K562 (cell line): Measurements from ENCODE around the gene COMMD8. TPM values are rescaled to one million over a fixed set of nuclear protein-coding genes. Genes with fewer than 3 reads are reported as not detected.

Experiments used
- ATAC-seq: fragments of 200-7000 bp; cut with Tn5 transposase; 3 replicates; pipeline ENCODE4 v1.9.1; 2020; ENCODE audit warnings: moderate library complexity
- BruUV-seq: library from RNA; stranded (reverse); fragments of 400-500 nt; replicated peaks from 2 replicates; lab custom pipeline; 2021; lab: Mats Ljungman, UMichigan
- CTCF ChIA-PET: fragments of 300-600 bp; formaldehyde crosslinking; extraction: SDS; loops from one replicate; lab custom pipeline; 2021; ENCODE audit warnings: low intra/inter-chr PET ratio; lab: Yijun Ruan, JAX
- POLR2A ChIA-PET: fragments of 300-600, 350-650 bp; sonication (Branson Sonifier 250); formaldehyde crosslinking; extraction: SDS; loops from one replicate; lab custom pipeline; 2021; ENCODE audit warnings: antibody characterized with exemption, inconsistent platforms; lab: Yijun Ruan, JAX
- DNase-seq, 4 experiments: peaks; one replicate each; pipeline versions ENCODE4 v3.0.0 to v3.0.0-alpha.2; 2011 to 2018; ENCODE audit warnings: low spot score in 3 of 4, mixed read lengths in 3 of 4; ENCODE audit errors: extremely low read depth in 1 of 4
- FAIRE-seq: peaks from 2 replicates; lab custom pipeline; 2011; peaks lifted over from hg19 to GRCh38; lab: Jason Lieb, UNC
- H2AFZ ChIP-seq: 2 replicates; pipeline ENCODE4 v1.6.0; 2011; ENCODE audit warnings: low read depth, low read length, control low read depth, inconsistent platforms
- H3K27ac ChIP-seq: fragments of 200-600 bp; 3 replicates; pipeline ENCODE4 v1.8.0; 2011; ENCODE audit warnings: low read depth, mild to moderate bottlenecking, control low read depth, inconsistent platforms, low read length, moderate library complexity, mixed read lengths; ENCODE audit errors: extremely low read depth
- H3K27me3 ChIP-seq, 2 experiments: fragments of 300-600 bp in 1 of 2; 2 replicates in 1 of 2; 3 replicates in 1 of 2; pipeline versions ENCODE4 v1.6.0 to v1.8.0; 2011; ENCODE audit warnings: inconsistent platforms in 2 of 2, low read length in 2 of 2, mild to moderate bottlenecking in 1 of 2, mixed read lengths in 1 of 2, moderate library complexity in 1 of 2; ENCODE audit not compliant: control insufficient read depth in 2 of 2, insufficient read depth in 2 of 2
- H3K36me3 ChIP-seq: fragments of 300-600 bp; 3 replicates; pipeline ENCODE4 v1.8.0; 2011; ENCODE audit warnings: mild to moderate bottlenecking, low read length, inconsistent platforms; ENCODE audit not compliant: control insufficient read depth, insufficient read depth
- H3K4me1 ChIP-seq, 2 experiments: fragments of 200-600 bp in 1 of 2; replicated peaks in 1 of 2; 2 replicates in 1 of 2; 3 replicates in 1 of 2; pipeline versions ENCODE4 v1.5.1 to v1.8.0; 2011; ENCODE audit warnings: inconsistent platforms in 2 of 2, low read length in 2 of 2, mild to moderate bottlenecking in 1 of 2, mixed read lengths in 1 of 2, moderate library complexity in 1 of 2; ENCODE audit not compliant: control insufficient read depth in 2 of 2, insufficient read depth in 2 of 2
- H3K4me2 ChIP-seq: 2 replicates; pipeline ENCODE4 v1.6.1; 2011; ENCODE audit warnings: low read length, control low read depth, inconsistent platforms, mixed read lengths; ENCODE audit not compliant: insufficient read depth
- H3K4me3 ChIP-seq: fragments of 200-600 bp; sonication (generic), shearing (Covaris generic); 2 replicates; pipeline ENCODE4 v1.5.1; 2016; ENCODE audit warnings: control low read depth, inconsistent platforms
- H3K79me2 ChIP-seq: fragments of 200-600 bp; 3 replicates; pipeline ENCODE4 v1.8.0; 2011; ENCODE audit warnings: low read length, inconsistent platforms; ENCODE audit not compliant: control insufficient read depth, insufficient read depth
- H3K9ac ChIP-seq, 2 experiments: 2 replicates each; pipeline versions ENCODE4 v1.6.0 to v1.6.1; 2011; ENCODE audit warnings: low read depth in 2 of 2, low read length in 2 of 2, control low read depth in 1 of 2, inconsistent platforms in 1 of 2, mild to moderate bottlenecking in 1 of 2, mixed read lengths in 1 of 2; ENCODE audit not compliant: insufficient read depth in 1 of 2
- H3K9me1 ChIP-seq: one replicate; pipeline ENCODE4 v1.6.0; 2011; ENCODE audit warnings: inconsistent platforms, mild to moderate bottlenecking, low read length, moderate library complexity; ENCODE audit not compliant: control insufficient read depth, insufficient read depth
- H3K9me3 ChIP-seq: replicated peaks from 2 replicates; pipeline ENCODE4 v1.5.1; 2011; ENCODE audit warnings: low read depth, low read length, inconsistent platforms; ENCODE audit not compliant: control insufficient read depth, insufficient read depth
- H4K20me1 ChIP-seq: replicated peaks from 2 replicates; pipeline ENCODE4 v1.6.1; 2011; ENCODE audit warnings: low read length, inconsistent platforms, mixed read lengths; ENCODE audit not compliant: control insufficient read depth, insufficient read depth
- ELF2 ChIP-seq: fragments of 250-450 bp; sonication (Bioruptor Pico); IDR thresholded peaks from 2 replicates; pipeline ENCODE4 v1.5.0; 2021; ENCODE audit warnings: mild to moderate bottlenecking
- ETS2 ChIP-seq: IDR thresholded peaks from 2 replicates; pipeline ENCODE4 v1.6.1; 2016; ENCODE audit warnings: borderline replicate concordance, missing genetic modification characterization, mild to moderate bottlenecking, moderate library complexity, missing compliant biosample characterization; ENCODE audit not compliant: poor library complexity, severe bottlenecking
- GTF2A2 ChIP-seq: IDR thresholded peaks from 2 replicates; pipeline ENCODE4 v1.6.1; 2016; ENCODE audit warnings: mild to moderate bottlenecking, missing genetic modification characterization, missing compliant biosample characterization
- IRF2 ChIP-seq: sonication (generic); formaldehyde crosslinking; IDR thresholded peaks from 2 replicates; pipeline ENCODE4 v1.8.1; 2022; ENCODE audit warnings: mild to moderate bottlenecking, missing genetic modification reagents
- KDM4B ChIP-seq, 2 experiments: fragments of 450-650 bp in 1 of 2; sonication (generic) in 1 of 2; IDR thresholded peaks; 2 replicates each; pipeline ENCODE4 v1.6.1; 2016 to 2017; ENCODE audit warnings: borderline replicate concordance in 2 of 2, antibody characterized with exemption in 1 of 2, low read depth in 1 of 2, mild to moderate bottlenecking in 1 of 2
- MAFG ChIP-seq: fragments of 450-650 bp; conservative IDR thresholded peaks from 2 replicates; pipeline ENCODE4 v1.6.1; 2016; ENCODE audit warnings: missing genetic modification characterization, missing compliant biosample characterization
- RHOXF2B ChIP-seq: fragments of 250-450 bp; sonication (Bioruptor Pico); conservative IDR thresholded peaks from 2 replicates; pipeline ENCODE4 v1.5.1; 2021
- ZNF146 ChIP-seq: IDR thresholded peaks from one replicate; pipeline ENCODE4 v1.6.1; 2018; ENCODE audit warnings: missing compliant biosample characterization; ENCODE audit not compliant: unreplicated experiment
- whole genome bisulfite sequencing: fragments of 100-300 bp; shearing (Covaris generic); methylation state at CpG from one replicate; pipeline ENCODE4 v1.1.6; 2016; ENCODE audit warnings: low coverage, mixed read lengths; ENCODE audit not compliant: insufficient coverage; ENCODE audit errors: missing lambda C conversion rate; 5-methylcytosine and 5-hydroxymethylcytosine counted together
- in situ Hi-C: fragments of 300-500 bp; cut with MboI; formaldehyde crosslinking; loops from 4 replicates; pipeline ENCODE4 v1.15.0; 2018; ENCODE audit warnings: inconsistent platforms, mixed read lengths
- intact Hi-C: fragments of 100-400 bp; cut with micrococcal nuclease; formaldehyde crosslinking; loops from 2 replicates; pipeline ENCODE4 v1.14.2; 2022
- polyA plus RNA-seq, 8 experiments: library from polyadenylated mRNA; depleted of rRNA in 4 of 8; stranded (reverse) in 5 of 8; unstranded in 3 of 8; fragments of >200 nt; fragmentation: Nextera tagmentation in 2 of 8; fragmentation: Illumina TruSeq in 1 of 8; extraction: Ambion mirVana in 2 of 8; extraction: Trizol in 1 of 8; gene quantifications; 2 replicates each; pipeline versions ENCODE4 v1.2.1 to v1.2.3, GENCODE V29; 2011 to 2014; ENCODE audit warnings: inconsistent platforms in 1 of 8, missing spikeins in 1 of 8
- total RNA-seq, 7 experiments: library from RNA; depleted of rRNA in 6 of 7; stranded (reverse); fragments of >200 nt in 6 of 7; fragmentation: Illumina TruSeq in 2 of 7; extraction: Trizol in 2 of 7; gene quantifications; 2 replicates each; pipeline versions ENCODE4 v1.2.1 to v1.2.3, GENCODE V29; 2011 to 2021; ENCODE audit warnings: low replicate concordance in 1 of 7

COMMD8 gene
- total and polyA plus RNA-seq, 9 of the 15 experiments (the other 6 are each of a cell fraction or from before 2014, with no cell fraction given): 7.6 to 41.0 (median 13.1) TPM

GRCh38 chr4:47493238-47494123 lies 30.0 kb upstream of the COMMD8 start:
- Histone ChIP-seq H3K79me2 (no peaks in the 10 kb centered on the region), H3K4me3 (no peak overlapping the region), H3K27me3 (no peaks in the 10 kb centered on the region), H2AFZ (no peak overlapping the region), H3K9me1 (no peaks in the 10 kb centered on the region), H3K4me1 (no peaks in the 10 kb centered on the region), H3K27ac (no peak overlapping the region), H4K20me1 (no peaks in the 10 kb centered on the region), H3K9ac (no peak overlapping the region), H3K4me2 (no peak overlapping the region), H3K9me3 (no peaks in the 10 kb centered on the region), H3K36me3 (no peaks in the 10 kb centered on the region)
- DNase-seq (no peak), FAIRE-seq (no peak), ATAC-seq (no peak)
- no TSS peak for BruUV-seq
- intact Hi-C loops: no loop called here
- ChIA-PET POLR2A (interaction anchor here (0.6 kb wide), 1 partner anchor 128 kb away, joined by 3 read pairs; no protein-coding TSS in a partner anchor), CTCF (no interaction called here)
- in situ Hi-C loops: no loop called here
- no peak for TF ChIP-seq IRF2
- TF ChIP-seq ZNF146: no peak
- no peak for TF ChIP-seq RHOXF2B (CRISPR knock-in tag)
- TF ChIP-seq ELF2 (CRISPR knock-in tag): no peak
- TF ChIP-seq ETS2: no peak
- no peak for TF ChIP-seq GTF2A2 (tag)
- no peak for TF ChIP-seq KDM4B (IDR thresholded peaks at IDR 0.05; ENCODE audit: borderline replicate concordance in 2 of 2, low read depth in 1 of 2)
- TF ChIP-seq MAFG (tag): no peak
- 0% methylated on average over 3 of the region's 3 CpGs for WGBS
